Fibroblast of lung (primary cell): Measurements from ENCODE around the gene STMN3.

Experiments used
- CTCF ChIP-seq, 2 donors: IDR thresholded peaks in 1 of 2; conservative IDR thresholded peaks in 1 of 2; 1 replicate in 1 of 2; 2 replicates in 1 of 2; pipeline ENCODE4 v1.5.1; 2011 to 2012; ENCODE audit warnings: low read length in 2 of 2, control low read depth in 1 of 2, inconsistent platforms in 1 of 2, low read depth in 1 of 2, mild to moderate bottlenecking in 1 of 2
- EZH2 ChIP-seq: IDR thresholded peaks from 2 replicates; pipeline ENCODE4 v1.5.1; 2012; ENCODE audit warnings: low read length, control low read depth, mild to moderate bottlenecking; ENCODE audit errors: missing control alignments

- no peak for TF ChIP-seq CTCF (conservative IDR thresholded peaks at IDR 0.05 in 1 of 2, IDR thresholded peaks at IDR 0.05 in 1 of 2; ENCODE audit: low read depth in 1 of 2, low read length in 2 of 2)
- TF ChIP-seq EZH2 = no peak
These were observed 4.2 kb upstream of the STMN3 start for GRCh38 chr20:63657260-63657936.
